ENCODE results near the gene GPATCH2L. TPM values are rescaled to one million over a fixed set of nuclear protein-coding genes. Genes with fewer than 3 reads are reported as not detected.

The GPATCH2L gene
- total RNA-seq, 2 donors from 2014 or later = 62.5 to 83.8 TPM

DNA sequence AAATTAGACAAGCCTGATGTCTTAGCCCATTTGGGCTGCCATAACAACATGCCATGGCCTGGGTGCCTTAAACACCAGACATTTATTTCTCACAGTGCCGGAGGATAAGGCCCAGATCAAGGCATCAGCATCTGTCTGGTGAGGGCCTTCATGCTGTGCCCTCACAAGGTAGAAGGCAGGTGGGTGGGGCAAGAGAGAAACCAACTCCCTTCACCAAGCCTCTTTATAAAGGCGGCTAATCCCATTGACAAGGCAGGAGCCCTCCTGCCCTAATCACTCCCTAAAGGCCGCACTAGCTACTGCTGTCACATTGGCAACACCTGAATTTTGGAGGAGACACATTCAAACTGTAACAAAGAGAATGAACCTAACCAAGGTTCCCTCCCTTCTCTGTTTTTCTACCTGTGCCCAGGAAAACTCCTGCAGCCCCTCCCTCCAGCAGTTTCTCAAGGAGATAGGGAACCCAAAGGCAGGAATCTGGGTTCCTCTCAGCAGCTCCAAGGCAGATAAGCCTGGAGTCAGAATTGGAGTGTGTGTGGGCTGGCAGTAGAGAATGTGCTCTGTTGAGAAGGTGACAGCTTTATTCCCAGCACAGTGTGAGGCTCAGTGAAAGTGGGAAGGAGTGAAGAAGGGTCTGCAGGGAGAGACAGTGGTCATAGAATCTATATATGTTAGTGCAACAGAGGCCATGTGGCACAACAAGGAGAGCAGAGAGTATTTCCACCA lies 21.7 kb upstream of the GPATCH2L start:
- Mint-ChIP-seq H3K27ac (no peak overlapping the region), H3K4me1 (no peaks in the 10 kb centered on the region), H3K4me3 (no peak overlapping the region), H3K36me3 (ENCODE audit: low read depth) (no peaks in the 10 kb centered on the region), H3K27me3 (peaks cover 41% of the 10 kb centered on the region), H3K9me3 (peaks cover 7% of the 10 kb centered on the region)
- ATAC-seq (replicated peaks) = no peak

DNA sequence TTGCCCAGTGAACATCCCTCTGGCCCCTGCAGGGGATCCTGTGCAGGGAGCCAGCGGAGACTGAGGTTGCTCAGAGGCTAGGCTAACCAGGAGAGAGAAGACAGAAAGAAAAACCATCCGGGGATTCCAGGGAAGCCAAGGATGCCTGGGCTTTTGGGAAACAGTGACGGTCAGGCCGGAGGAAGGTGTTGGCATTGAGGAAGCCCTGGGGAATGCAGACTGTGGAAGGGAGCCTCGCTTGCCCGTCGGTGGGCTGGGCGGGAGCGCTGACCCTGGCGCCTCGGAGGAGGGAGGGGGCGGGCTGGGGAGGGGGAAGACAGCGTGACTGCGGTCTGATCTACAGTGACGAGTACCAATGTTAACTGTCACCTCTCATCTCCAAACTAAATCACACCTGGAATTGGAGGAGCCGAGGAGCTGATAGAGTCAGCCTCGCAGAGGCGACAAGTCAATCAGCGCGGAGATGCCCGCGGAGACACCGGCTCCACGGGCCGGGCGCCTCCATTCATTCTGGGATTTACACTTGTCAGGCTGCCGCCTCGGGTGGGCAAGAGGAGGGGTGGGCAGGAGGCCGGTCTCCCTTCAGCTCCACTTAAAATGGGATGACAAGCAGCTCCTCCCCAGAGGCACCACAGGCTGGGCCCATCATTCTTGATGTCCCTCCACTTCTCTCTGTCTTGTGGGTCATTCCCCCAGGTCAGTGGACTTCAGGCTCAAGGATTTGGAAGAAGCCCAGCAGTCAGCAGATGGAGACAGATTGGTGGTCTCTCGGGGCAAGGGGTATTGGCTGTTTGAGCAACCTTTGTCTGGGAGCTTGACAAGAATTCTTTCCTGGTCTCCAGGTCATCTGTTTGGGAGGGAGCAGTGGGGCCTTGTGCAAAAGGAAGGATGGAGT lies 20.4 kb upstream of the GPATCH2L start:
- Mint-ChIP-seq H3K27me3 (peaks cover 51% of the 10 kb centered on the region), H3K4me3 (no peak overlapping the region), H3K36me3 (ENCODE audit: low read depth) (no peaks in the 10 kb centered on the region), H3K27ac (no peak overlapping the region), H3K4me1 (no peaks in the 10 kb centered on the region), H3K9me3 (peaks cover 7% of the 10 kb centered on the region)
- ATAC-seq (replicated peaks) = no peak

DNA sequence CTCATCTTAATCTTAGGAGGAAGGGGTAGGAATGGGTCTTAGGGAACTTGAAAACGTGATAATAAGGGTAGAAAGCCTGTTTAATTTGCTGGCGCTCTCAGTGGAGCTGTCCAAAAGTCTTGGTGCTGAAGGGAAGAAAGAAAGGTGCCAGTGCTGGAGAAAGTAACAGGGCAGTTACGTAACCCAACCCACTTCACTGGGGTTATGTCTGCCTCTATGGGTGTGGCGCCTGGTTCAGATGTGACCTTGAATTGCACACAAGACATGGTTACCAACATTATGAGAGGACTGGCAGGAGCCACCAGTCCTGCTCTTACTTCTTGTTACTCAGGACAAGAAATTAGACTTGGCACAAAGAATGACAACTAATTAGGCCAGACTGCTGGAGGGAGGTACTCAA lies 18.6 kb upstream of the GPATCH2L start:
- no peak for ATAC-seq (replicated peaks)
- peaks cover 4% of the 10 kb centered on the region for H3K36me3 Mint-ChIP-seq (ENCODE audit: low read depth)
- H3K27ac Mint-ChIP-seq = no peak overlapping the region
- no peak overlapping the region for H3K4me3 Mint-ChIP-seq
- H3K4me1 Mint-ChIP-seq = peaks cover 3% of the 10 kb centered on the region
- H3K27me3 Mint-ChIP-seq = peaks cover 61% of the 10 kb centered on the region
- H3K9me3 Mint-ChIP-seq = peaks cover 4% of the 10 kb centered on the region

DNA sequence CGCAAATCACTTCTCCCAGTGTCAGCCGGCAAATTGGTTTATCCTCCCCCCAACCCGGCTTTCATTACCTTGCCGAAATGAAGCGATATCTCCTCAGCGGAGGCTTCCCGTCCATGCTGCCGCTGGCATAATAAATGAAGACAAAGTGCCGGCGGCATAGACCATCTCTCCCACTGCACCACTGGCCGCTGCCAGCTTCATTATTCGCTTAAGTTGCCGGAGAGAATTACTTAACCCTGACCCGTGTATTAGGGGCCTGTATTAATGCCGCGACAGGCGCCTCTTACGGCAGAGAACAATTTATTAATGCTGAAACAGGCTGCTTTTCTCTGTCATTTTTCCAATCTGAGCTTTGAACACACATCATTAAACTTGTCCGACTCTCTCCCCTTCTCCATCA lies 17.5 kb upstream of the GPATCH2L start:
- H3K9me3 Mint-ChIP-seq = peaks cover 4% of the 10 kb centered on the region
- H3K36me3 Mint-ChIP-seq (ENCODE audit: low read depth) = peaks cover 6% of the 10 kb centered on the region
- peaks cover 65% of the 10 kb centered on the region for H3K27me3 Mint-ChIP-seq
- ATAC-seq (replicated peaks) = no peak
- peaks cover 5% of the 10 kb centered on the region for H3K4me1 Mint-ChIP-seq
- H3K27ac Mint-ChIP-seq = no peak overlapping the region
- H3K4me3 Mint-ChIP-seq = no peak overlapping the region

DNA sequence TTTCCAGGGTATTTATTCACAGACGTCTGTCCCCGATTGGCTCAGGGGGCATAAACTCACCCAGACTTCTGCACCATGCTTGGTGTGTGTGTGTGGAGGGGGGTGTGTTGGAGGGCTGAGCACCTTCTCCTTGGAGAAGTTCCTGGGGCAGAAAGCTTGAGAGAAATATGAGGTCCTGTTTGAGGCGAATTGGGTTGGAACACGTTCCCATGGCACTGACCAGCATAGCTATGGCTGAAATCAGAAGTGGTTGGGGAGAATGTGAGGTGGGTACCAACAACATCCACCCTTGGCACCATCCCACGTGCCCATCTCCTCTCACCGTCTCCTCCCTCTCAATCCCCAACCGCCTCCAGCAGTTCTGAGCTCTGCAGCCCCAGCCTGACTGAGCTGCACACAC lies 16.0 kb upstream of the GPATCH2L start:
- H3K27me3 Mint-ChIP-seq = peaks cover 78% of the 10 kb centered on the region

DNA sequence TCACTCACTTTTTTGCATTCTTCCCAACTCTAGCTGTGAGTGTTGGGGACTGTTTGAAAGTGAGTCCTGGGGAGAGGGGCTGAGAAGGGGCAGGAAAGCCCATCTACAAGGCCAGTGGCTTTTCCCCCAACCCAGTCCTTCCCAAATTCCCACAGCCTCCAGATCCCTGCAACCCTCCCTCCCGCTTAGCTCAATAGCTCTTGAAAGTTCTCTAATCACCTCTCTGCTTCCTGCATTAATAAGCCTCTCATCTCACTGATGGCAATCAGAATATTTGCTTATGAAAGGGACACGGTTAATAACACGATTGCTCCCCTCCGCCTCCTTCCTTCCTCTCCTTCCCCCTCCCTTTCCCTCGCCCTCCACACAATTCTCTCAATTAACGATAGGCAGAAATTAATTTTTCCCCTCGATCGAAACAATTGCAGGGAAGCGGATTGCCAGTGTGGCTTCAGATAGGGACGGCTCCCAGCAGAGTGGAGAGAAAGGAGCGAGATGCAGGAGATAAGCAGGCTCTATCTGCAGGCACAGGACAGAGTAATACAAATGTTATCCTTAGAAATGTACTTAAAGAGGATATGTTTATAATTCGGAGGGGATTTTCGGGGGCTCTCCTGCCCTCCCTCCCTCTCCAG lies 15.1 kb upstream of the GPATCH2L start:
- Mint-ChIP-seq H3K36me3 (ENCODE audit: low read depth) (peaks cover 6% of the 10 kb centered on the region), H3K4me3 (no peak overlapping the region), H3K27ac (no peak overlapping the region), H3K27me3 (peaks cover 75% of the 10 kb centered on the region), H3K4me1 (peaks cover 5% of the 10 kb centered on the region), H3K9me3 (peaks cover 4% of the 10 kb centered on the region)
- no peak for ATAC-seq (replicated peaks)

More for the DNA sequence above, 16.0 kb upstream of the GPATCH2L start:
- Mint-ChIP-seq H3K4me3 (no peak overlapping the region), H3K9me3 (peaks cover 4% of the 10 kb centered on the region), H3K36me3 (ENCODE audit: low read depth) (peaks cover 6% of the 10 kb centered on the region), H3K27ac (no peak overlapping the region), H3K4me1 (peaks cover 5% of the 10 kb centered on the region)
- no peak for ATAC-seq (replicated peaks)

DNA sequence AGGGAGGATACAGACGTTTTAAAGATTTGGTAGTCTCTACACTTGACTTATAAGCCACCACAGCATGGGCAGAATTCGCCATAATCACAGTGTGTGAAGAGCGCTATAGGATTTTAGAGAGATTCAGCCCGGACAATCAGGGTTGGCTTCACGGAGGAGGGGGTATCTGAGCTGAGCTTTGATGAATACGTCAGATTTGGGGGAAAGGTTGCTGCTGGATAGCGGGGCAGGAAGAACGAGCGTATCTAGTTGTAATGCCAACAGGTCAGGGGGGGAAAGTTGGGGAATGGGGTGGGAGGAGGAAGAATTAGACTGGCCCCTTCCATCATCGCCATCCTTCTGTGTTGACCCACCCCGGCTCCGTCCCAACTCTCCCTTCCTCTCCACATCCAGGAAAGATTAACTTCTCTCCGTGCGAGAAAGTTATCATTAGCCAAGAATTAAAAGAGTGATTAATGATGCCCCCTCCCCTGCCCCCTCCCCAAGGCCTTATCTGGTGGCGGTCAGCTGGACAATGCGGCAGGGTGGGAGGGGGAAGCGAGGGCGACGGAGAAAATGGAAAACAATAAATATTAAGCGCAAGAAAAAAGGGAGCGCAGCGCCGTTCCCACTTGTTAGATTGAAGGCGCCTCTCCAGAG lies 13.5 kb upstream of the GPATCH2L start:
- peaks cover 5% of the 10 kb centered on the region for H3K4me1 Mint-ChIP-seq
- no peak for ATAC-seq (replicated peaks)
- H3K36me3 Mint-ChIP-seq (ENCODE audit: low read depth) = peaks cover 6% of the 10 kb centered on the region
- H3K9me3 Mint-ChIP-seq = peaks cover 6% of the 10 kb centered on the region
- no peak overlapping the region for H3K4me3 Mint-ChIP-seq
- H3K27ac Mint-ChIP-seq = no peak overlapping the region
- peaks cover 64% of the 10 kb centered on the region for H3K27me3 Mint-ChIP-seq

DNA sequence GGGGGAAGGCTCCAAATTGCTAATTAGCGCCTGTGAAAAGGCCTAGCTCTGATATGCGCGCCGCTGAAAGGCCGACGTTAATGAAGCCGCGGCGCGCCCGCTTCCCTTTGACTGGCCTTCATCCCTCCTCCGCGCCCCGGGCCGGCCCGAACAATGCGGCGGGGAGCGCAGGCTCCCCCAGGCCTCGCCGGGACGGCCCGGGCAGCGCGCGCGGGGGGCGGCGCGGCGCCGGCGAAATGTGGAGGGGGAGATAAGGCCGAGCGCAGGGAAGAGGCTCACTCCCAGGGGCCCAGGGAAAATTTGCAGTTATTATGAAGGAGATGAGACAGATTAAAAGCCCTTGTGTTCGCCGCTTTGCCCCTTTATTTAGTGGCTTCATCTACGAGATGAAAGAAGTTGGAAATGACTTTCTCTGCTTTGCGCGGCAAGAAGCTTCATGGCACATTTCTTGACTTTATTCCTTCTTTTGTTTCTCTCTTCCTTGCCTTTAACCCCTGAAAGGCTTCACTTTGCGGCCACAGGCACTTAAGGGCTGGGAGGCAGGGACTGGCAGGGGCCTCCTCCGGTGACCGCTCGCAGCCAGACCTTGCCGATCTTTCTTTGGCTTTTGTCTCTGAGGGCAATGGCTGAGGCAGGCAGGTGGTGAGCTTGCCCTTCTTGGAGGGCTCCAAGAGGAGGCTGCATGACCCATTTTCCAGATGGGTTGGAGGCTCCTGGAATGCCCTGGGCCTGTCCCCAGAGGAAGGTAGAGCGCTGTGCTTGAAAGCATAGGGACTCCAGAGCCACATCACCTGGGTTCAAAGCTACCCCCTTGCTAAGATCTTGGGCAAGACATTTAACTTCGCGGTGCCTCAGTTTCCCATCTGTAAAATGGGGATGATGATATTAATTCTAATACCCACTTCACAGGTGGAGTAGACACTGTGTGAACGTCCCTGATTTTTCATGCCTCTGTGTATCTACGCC lies 12.7 kb upstream of the GPATCH2L start:
- no peak overlapping the region for H3K4me3 Mint-ChIP-seq
- no peak for ATAC-seq (replicated peaks)
- peaks cover 6% of the 10 kb centered on the region for H3K36me3 Mint-ChIP-seq (ENCODE audit: low read depth)
- peaks cover 8% of the 10 kb centered on the region for H3K9me3 Mint-ChIP-seq
- H3K27me3 Mint-ChIP-seq = peaks cover 59% of the 10 kb centered on the region
- H3K4me1 Mint-ChIP-seq = peaks cover 5% of the 10 kb centered on the region
- H3K27ac Mint-ChIP-seq = no peak overlapping the region

DNA sequence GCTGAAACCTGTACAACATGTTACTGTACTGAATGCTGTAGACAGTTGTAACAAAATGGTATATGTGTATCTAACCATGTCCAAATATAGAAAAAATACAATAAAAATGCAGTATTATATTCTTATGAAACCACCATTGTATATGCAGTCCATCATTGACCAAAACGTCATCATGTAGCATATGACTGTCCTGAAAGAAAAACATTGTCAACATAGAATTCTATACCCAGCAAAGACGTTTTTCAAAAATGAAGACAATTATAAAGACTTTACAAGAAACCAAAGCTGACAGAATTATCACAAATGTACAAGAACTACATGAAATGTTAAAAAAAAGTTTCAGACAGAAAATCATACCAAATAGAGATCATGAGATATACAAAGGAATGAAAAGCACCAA lies 8.1 kb upstream of the GPATCH2L start:
- no peak for ATAC-seq (replicated peaks)
- Mint-ChIP-seq H3K27ac (no peak overlapping the region), H3K4me3 (no peak overlapping the region), H3K36me3 (ENCODE audit: low read depth) (no peaks in the 10 kb centered on the region), H3K9me3 (peaks cover 4% of the 10 kb centered on the region), H3K4me1 (no peaks in the 10 kb centered on the region), H3K27me3 (peaks cover 26% of the 10 kb centered on the region)

DNA sequence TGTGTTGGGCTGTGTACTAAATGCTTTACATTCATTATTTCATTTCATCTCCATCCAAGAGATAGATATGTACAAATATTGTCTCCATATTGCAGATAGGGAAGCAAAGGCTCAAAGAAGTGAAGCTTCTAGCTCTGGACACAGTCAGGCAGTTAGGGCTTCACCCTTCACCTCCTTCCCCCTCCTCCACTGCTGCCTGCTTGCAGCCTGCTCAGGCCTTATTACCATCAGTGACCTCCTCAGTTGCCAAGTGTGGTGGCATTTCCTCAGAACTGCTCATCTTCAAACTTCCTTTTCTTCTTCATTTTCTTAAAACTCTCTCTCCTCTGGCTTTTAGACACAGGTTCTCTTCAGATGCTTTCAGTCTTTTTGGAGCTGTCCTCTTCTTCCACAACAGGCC lies 4.7 kb upstream of the GPATCH2L start:
- peaks cover 10% of the 10 kb centered on the region for H3K9me3 Mint-ChIP-seq
- no peak for ATAC-seq (replicated peaks)
- H3K4me3 Mint-ChIP-seq = no peak overlapping the region
- peaks cover 5% of the 10 kb centered on the region for H3K27me3 Mint-ChIP-seq
- peaks cover 6% of the 10 kb centered on the region for H3K4me1 Mint-ChIP-seq
- peaks cover 5% of the 10 kb centered on the region for H3K36me3 Mint-ChIP-seq (ENCODE audit: low read depth)
- no peak overlapping the region for H3K27ac Mint-ChIP-seq

DNA sequence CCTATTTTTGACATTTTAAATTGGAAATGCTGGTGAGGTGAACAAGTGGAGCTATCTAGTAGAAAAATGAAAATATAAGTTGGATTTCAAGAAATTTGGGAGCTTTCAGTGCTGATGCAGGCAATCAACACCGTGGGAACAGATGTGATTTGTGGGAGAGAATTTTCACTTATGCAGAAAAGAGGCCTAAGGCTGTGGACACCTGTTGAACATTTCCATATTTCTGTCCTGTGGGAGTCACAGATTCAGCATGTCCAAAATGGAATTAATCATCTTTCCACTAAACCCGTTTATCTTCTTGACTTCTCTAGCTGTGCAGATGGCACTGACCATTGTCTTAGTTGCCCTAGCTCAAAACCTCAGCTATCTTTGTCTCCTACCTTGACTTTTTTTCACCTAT lies 2.5 kb upstream of the GPATCH2L start:
- peaks cover 6% of the 10 kb centered on the region for H3K9me3 Mint-ChIP-seq
- H3K27me3 Mint-ChIP-seq = peaks cover 3% of the 10 kb centered on the region
- no peak for ATAC-seq (replicated peaks)
- H3K36me3 Mint-ChIP-seq (ENCODE audit: low read depth) = peaks cover 25% of the 10 kb centered on the region
- no peak overlapping the region for H3K27ac Mint-ChIP-seq
- H3K4me1 Mint-ChIP-seq = peaks cover 18% of the 10 kb centered on the region
- H3K4me3 Mint-ChIP-seq = no peak overlapping the region

DNA sequence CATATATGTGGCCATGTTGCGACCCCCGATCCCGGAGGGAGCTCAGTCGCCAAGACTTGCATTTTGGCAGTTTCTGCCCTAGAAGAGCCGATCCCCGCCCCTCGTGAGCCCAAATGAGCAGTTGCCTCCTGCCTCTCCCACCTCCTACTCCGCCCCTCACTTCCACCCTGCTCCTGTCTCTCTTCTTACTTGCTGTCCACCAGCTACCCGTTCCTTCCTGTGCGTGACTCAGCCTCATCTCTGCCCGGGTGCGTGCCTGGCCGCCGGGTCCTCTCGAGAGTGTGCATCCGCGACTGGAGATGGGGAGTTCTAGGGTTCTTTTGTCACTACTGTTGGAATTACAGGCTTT lies 585 bp downstream of the GPATCH2L start:
- Mint-ChIP-seq H3K4me1 (peaks cover 35% of the 10 kb centered on the region), H3K27ac (peak overlapping the region; percentile 95), H3K9me3 (peaks cover 6% of the 10 kb centered on the region), H3K4me3 (peak overlapping the region; percentile 91), H3K27me3 (no peaks in the 10 kb centered on the region), H3K36me3 (ENCODE audit: low read depth) (peaks cover 56% of the 10 kb centered on the region)
- ATAC-seq (replicated peaks) = peak; percentile 91

DNA sequence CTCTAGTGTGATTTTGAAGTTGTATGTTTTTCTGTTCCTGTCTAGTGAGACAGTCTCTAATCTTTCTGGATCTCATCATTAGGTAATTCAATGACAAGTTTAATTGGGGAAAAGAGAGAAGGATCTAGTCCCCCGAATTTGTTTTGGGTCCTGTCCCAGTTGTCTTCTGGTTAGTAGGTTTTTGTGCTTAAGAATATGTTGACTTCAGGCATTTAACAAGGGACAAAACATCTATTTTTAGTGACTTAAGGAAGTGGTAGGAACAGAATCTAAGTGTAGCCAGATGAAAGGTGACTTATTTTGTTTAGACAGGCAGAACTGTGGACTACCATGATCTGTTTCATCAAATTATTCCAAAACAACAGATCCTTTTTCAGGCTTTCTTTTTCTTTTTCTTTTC lies 2.2 kb downstream of the GPATCH2L start:
- H3K27ac Mint-ChIP-seq = peak overlapping the region; percentile 38
- H3K27me3 Mint-ChIP-seq = no peaks in the 10 kb centered on the region
- H3K36me3 Mint-ChIP-seq (ENCODE audit: low read depth) = peaks cover 72% of the 10 kb centered on the region

More for the DNA sequence above, 2.2 kb downstream of the GPATCH2L start:
- Mint-ChIP-seq H3K4me3 (peak overlapping the region; percentile 91), H3K4me1 (peaks cover 45% of the 10 kb centered on the region), H3K9me3 (peaks cover 6% of the 10 kb centered on the region)
- no peak for ATAC-seq (replicated peaks)
